Measurements from ENCODE around the gene CHTF8. TPM values are rescaled to one million over a fixed set of nuclear protein-coding genes. Genes with fewer than 3 reads are reported as not detected.

CHTF8 gene
- total and polyA plus RNA-seq, 10 donors = 46.9 to 125 (median 88.5) TPM

DNA sequence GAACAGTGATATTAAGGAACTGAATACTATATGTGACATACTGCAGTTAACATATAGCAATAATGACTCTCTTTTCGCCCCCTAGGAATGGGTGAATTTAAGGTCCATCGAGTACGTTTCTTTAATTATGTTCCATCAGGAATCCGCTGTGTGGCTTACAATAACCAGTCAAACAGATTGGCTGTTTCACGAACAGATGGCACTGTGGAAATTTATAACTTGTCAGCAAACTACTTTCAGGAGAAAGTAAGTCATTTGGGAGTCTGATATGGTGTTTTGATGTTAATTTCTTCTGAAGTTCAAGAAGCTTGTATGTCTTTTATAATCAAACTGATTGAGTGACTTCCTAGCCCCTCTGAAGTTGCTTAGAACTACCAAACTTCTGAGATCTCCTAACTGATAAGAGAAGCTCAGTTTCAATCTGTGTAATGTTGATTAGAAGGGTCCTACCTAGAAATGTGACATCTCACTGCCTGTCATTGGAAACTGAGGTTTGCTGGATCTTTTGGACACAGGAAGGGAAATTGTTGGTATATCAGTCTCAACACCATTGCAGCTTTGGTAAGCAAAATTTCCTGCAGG lies 1.1 kb upstream of the CHTF8 start:
- peaks cover 0 to 43% (median 13%) of the 10 kb centered on the region in 6 donors for H3K36me3 ChIP-seq
- no peaks in the 10 kb centered on the region for H3K27me3 ChIP-seq (replicated peaks in 1 of 7)
- 50 to 61% (median 53%) methylated on average over 5 of the region's 5 CpGs for WGBS, 5 donors
- peak overlapping the region; percentile 78 to 99 (median 90) for H3K4me3 ChIP-seq
- TF ChIP-seq POLR2AphosphoS5 (IDR thresholded peaks at IDR 0.05) (no peak), POLR2A (IDR thresholded peaks at IDR 0.05) (no peak)
- TF ChIP-seq, protein P1, sequence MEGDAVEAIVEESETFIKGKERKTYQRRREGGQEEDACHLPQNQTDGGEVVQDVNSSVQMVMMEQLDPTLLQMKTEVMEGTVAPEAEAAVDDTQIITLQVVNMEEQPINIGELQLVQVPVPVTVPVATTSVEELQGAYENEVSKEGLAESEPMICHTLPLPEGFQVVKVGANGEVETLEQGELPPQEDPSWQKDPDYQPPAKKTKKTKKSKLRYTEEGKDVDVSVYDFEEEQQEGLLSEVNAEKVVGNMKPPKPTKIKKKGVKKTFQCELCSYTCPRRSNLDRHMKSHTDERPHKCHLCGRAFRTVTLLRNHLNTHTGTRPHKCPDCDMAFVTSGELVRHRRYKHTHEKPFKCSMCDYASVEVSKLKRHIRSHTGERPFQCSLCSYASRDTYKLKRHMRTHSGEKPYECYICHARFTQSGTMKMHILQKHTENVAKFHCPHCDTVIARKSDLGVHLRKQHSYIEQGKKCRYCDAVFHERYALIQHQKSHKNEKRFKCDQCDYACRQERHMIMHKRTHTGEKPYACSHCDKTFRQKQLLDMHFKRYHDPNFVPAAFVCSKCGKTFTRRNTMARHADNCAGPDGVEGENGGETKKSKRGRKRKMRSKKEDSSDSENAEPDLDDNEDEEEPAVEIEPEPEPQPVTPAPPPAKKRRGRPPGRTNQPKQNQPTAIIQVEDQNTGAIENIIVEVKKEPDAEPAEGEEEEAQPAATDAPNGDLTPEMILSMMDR (IDR thresholded peaks at IDR 0.05 in 8 of 11, conservative IDR thresholded peaks at IDR 0.05 in 3 of 11) = no peak
- H3K4me1 ChIP-seq = peaks cover 32 to 68% (median 42%) of the 10 kb centered on the region in 6 donors
- peak overlapping the region in 4 of 8 donors; percentile 93 to 98 (median 95) for H3K27ac ChIP-seq
- intact Hi-C loops (cut with DNase I; ENCODE audit: low total_unique reads) = no loop called here
- H3K9me3 ChIP-seq = no peaks in the 10 kb centered on the region
- DNase-seq = no peak

DNA sequence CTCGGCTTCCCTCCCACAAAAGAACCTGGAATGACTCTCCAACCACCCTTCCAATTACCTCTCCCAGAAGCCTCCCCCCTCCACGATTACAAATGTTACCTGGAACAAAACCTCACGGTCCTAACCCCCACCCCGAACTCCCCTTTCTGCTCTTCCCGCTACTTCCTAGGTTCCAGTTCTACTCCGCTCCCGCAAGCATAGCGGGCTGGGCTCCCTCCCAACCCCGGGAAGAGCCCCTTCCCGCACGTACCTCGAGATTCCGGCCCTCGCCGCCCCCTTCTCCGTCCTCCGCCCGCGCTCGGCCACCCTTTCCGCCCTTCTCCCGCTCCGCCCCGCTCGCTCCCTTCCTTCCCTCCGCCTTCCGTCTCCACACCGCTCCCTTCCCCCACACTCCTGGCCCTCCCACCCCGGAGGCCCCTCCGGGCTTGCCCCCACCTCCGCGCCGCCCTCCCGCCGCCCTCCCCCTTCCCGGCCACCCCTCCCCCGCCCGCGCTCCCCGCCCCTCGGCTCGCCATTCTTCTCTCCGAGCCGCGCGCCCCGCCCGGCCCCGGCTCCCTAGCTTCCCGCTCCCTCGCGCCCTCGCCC lies 457 bp downstream of the CHTF8 start:
- intact Hi-C loops (cut with DNase I; ENCODE audit: low total_unique reads) = no loop called here
- DNase-seq = no peak
- Histone ChIP-seq H3K27me3 (replicated peaks in 1 of 7) (no peaks in the 10 kb centered on the region), H3K36me3 (peaks cover 0 to 38% (median 7%) of the 10 kb centered on the region in 6 donors), H3K9me3 (no peaks in the 10 kb centered on the region), H3K4me1 (peaks cover 35 to 83% (median 51%) of the 10 kb centered on the region in 6 donors), H3K27ac (peak overlapping the region; percentile 81 to 98 (median 94)), H3K4me3 (peak overlapping the region; percentile 78 to 99 (median 90))
- 1 to 2% (median 1%) methylated on average over 40 to 53 of the region's 53 CpGs for WGBS, 5 donors
- no peak for TF ChIP-seq POLR2A (IDR thresholded peaks at IDR 0.05)
- TF ChIP-seq, protein P1 (IDR thresholded peaks at IDR 0.05 in 8 of 11, conservative IDR thresholded peaks at IDR 0.05 in 3 of 11) = no peak
- TF ChIP-seq POLR2AphosphoS5 (IDR thresholded peaks at IDR 0.05) = no peak

DNA sequence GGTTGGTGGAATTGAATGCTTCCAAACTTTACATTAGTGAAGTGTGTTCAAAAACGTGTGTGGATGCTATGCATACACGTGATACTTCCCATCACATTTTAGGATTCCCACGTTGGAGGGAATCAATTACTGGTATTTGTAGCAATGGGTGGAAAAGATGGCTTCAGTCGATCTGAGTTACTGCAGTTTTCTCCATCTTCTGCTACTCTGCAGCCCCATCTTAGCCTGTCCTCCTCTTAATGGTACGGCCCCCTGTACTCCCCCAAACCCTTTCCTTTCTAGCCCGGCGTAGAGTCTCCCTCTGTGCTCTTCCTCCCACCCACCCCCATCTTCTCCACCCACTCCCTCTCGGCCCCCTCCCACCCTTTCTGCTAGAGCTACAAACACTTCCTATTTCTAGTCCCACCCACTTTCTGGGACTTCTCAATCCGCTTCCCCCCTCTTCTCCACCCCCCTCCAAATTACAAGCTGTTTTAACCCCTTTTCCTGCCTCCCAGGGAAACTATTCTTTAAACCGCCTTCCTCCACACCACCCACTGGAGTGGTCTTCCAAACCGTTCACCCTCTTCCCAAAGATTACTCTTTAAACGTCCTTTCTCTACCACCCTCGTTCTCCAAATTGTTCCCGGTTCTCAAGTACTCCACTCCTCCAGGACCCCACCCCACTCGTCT lies 1.1 kb downstream of the CHTF8 start:
- peak; percentile 65 for DNase-seq
- Histone ChIP-seq H3K27me3 (replicated peaks in 1 of 7) (no peaks in the 10 kb centered on the region), H3K9me3 (no peaks in the 10 kb centered on the region), H3K27ac (peak overlapping the region; percentile 81 to 98 (median 94)), H3K4me1 (peaks cover 35 to 89% (median 51%) of the 10 kb centered on the region in 6 donors), H3K4me3 (peak overlapping the region; percentile 78 to 99 (median 90)), H3K36me3 (peaks cover 0 to 39% (median 6%) of the 10 kb centered on the region in 6 donors)
- intact Hi-C loops (cut with DNase I; ENCODE audit: low total_unique reads) = no loop called here
- WGBS, 5 donors = 1 to 2% (median 2%) methylated on average over 15 of the region's 15 CpGs
- TF ChIP-seq, protein P1 (IDR thresholded peaks at IDR 0.05 in 8 of 11, conservative IDR thresholded peaks at IDR 0.05 in 3 of 11) = no peak

DNA sequence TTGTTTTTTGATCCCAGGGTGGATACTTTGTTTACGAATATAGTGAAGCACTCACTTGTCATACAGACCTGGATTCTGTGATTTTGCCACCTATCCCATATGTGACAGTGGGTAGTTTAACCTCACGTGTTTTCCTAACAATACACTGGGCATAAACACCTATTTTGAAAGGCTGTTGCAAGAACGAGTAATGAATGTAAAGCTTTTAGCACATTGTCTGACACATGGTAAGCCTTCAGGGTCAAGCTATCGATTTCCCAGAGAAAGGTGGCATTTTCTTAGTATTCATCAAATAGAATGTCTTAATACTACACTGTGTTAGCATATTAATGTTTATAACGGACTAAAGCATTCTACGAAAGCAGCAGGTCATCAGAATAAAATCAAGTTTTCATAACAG lies 1.9 kb downstream of the CHTF8 start:
- intact Hi-C loops (cut with DNase I; ENCODE audit: low total_unique reads) = no loop called here
- peaks cover 0 to 31% (median 6%) of the 10 kb centered on the region in 6 donors for H3K36me3 ChIP-seq
- TF ChIP-seq POLR2A (IDR thresholded peaks at IDR 0.05) (no peak), POLR2AphosphoS5 (IDR thresholded peaks at IDR 0.05) (no peak)
- TF ChIP-seq, protein P1 (IDR thresholded peaks at IDR 0.05 in 8 of 11, conservative IDR thresholded peaks at IDR 0.05 in 3 of 11) = no peak
- DNase-seq = no peak
- peak overlapping the region in 5 of 8 donors; percentile 93 to 98 (median 96) for H3K27ac ChIP-seq
- peaks cover 35 to 92% (median 52%) of the 10 kb centered on the region in 6 donors for H3K4me1 ChIP-seq
- H3K27me3 ChIP-seq (replicated peaks in 1 of 7) = no peaks in the 10 kb centered on the region
- H3K9me3 ChIP-seq = no peaks in the 10 kb centered on the region
- peak overlapping the region in 2 of 8 donors; percentile 88 to 97 for H3K4me3 ChIP-seq
- WGBS, 5 donors = 66 to 76% (median 69%) methylated on average over 6 of the region's 6 CpGs
